GDM1 (cell line): Measurements from ENCODE around the gene NKAIN4.

ENCODE experiments used
- DNase-seq: peaks from one replicate; lab custom pipeline; 2025; lab: John Stamatoyannopoulos, UW

Gene NKAIN4

GRCh38 chr20:63254232-63254605, at the start of gene NKAIN4:
NKAIN4 (minus strand) TSS chr20:63254463; CDS start chr20:63254450, 13 bp downstream.
- DNase-seq = no peak

DNA sequence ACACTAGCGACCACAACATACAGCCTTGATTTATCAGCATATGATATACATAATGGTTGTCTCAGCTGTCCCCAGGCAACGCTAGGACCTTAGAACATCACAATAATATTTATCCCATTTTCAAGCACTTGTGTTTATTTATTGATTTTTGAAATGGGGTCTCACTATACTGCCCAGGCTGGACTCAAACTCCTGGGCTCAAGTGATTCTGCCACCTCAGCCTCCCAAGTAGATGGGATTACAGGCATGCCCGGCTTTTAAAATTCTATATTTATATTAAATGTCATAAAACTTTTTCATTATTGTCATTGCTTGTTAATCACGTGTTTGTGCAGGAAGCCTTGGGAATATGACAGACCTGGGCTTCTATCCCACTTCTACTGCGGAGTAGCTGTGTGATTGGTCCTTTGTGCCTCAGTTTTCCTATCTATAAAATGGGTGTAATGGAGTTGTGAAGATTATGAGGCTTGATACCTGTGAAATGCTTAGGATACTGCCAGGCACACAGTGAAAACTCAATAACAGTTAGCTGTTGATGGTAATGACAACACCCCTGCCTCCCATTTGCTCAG, 48.9 kb upstream of the NKAIN4 start:
- no peak for DNase-seq

- no peak for DNase-seq
Observed at GRCh38 chr20:63301671-63302070, 47.4 kb upstream of the NKAIN4 start.

DNA sequence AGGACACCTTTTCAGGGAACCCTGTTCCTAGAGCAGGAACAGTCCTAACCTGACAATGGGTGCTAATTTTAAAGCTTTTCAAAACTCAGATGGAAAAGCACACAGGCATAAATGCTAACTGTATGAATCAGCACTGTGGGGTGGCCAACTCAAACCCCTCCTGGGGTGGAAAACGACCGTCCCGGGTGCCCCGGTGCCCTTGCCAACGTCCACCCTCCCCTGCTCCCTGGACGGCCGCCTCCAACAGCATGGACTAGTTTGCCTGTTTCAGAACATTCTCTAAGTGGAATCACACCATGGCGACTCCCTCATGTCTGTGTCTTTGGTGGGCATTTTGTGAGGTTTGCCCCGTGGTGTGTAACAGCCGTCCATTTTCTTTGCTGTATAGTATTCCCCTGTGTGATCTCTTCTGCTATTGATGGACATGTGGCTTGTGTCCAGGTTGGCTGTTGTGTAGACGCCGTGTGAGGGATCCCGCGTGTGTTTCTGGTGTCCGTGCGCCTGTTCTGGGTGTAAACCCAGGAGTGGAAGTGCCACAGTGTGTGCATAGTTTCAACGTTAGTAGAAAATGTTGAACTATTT, 44.6 kb upstream of the NKAIN4 start:
- DNase-seq = no peak

DNA sequence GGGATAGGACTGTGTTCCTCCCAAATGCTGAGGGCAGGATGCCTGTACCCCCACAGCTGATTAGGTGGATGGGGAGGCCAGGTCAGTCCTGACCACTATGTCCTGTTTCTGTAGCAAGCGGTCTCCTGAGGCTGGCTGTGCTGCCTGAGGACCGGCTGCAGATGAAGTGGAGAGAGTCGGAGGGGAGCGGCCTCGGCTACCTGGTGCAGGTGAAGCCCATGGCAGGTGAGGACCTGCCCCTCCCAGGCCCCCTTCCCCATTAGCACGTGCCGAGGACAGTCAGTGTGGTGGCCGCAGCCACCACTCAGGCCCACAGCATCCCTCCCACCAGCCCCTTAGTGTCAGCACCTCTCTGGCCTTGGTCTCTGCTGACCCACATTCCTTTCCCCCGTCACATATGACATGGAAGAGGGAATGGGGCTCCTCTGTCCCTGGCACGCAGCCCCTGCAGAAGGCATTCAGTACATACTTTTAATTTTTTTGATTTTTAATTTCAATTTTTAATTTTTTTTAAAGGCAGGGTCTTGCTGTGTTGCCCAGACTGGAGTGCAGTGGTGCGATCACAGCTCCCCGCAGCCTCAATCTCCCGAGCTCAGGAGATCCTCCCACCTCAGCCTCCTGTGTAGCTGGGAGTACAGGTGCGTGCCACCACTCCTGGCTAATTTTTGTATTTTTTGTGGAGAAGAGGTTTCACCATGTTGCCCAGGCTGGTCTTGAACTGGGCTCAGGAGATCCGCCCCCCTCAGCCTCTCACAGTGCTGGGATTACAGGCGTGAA, 43.7 kb upstream of the NKAIN4 start:
- DNase-seq = no peak

- no peak for DNase-seq
Observed at GRCh38 chr20:63297371-63297781, 43.1 kb upstream of the NKAIN4 start.

GRCh38 chr20:63296531-63297299, 42.5 kb upstream of the NKAIN4 start:
- DNase-seq = no peak

- no peak for DNase-seq
Observed at GRCh38 chr20:63295846-63296245, 41.6 kb upstream of the NKAIN4 start.

DNA sequence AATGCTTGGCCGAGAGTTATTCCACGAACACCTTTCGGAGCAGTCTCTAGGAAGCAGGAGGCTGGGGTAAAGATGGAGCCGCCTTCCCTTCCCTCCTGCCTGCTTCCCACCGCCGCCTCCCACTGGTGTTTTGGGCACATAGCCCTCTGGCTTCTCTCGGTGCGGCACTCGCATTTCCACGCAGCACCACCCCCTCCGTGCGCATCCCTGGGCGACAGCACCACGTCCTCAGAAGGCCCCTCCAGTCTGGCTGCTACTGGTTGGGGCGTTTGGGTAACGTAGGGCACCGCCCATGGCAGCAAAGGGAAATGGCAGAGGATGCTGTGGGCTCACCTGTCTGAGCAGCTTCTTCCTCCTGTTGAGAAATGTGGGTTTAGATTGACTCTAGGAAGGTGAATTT, 41.2 kb upstream of the NKAIN4 start:
- no peak for DNase-seq

- DNase-seq = no peak
Observed at GRCh38 chr20:63295018-63295417, 40.8 kb upstream of the NKAIN4 start.

DNA sequence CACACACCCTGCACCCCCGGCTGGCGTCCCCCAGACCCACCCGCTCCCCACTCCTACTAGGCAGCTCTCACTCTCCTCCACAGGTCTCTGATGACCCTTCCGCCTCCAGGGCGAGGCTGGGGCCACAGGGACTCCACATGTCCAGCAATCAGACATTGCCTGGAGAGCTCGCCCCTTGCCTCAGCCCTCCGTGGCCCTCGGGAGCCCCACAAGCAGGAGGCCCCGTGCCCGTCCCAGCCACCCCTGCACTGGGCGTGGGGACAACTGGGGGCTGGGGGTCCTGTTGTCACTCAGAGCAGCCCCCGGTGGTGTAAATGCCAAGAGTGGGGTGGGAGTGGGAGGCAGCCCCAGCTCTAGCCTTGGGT, 40.3 kb upstream of the NKAIN4 start:
- no peak for DNase-seq

DNA sequence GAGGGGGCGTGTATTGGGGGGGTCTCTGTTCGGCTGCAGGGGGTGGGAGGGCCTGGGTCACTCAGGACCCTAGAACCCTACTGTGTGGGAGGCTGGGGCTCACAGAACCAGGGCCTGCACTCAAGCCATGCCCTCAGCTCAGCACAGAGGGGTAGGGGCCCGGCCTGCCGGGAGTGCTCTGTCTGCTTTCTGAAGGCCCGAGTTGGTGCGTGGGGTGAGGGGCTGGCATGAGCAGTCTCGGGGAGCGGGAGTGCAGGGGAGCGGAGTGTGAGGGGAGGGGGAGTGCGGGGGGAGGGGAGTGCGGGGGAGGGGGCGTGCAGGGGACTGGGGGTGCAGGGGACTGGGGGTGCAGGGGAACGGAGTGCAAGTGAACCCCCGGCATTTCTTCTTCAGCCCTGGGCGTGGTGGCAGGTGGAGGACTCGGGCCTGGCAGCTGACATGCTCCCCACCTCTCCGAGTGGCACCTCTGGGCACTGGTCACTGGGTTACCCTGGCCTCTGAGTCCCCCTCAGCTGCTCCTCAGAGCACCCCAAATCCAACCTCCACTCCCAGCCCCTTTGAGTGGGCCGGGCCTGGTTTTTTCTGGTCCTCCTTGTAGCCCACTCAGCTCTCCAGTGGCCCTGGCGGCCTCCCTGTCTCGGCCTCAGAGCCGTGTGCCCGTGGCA, 39.7 kb upstream of the NKAIN4 start:
- no peak for DNase-seq

DNA sequence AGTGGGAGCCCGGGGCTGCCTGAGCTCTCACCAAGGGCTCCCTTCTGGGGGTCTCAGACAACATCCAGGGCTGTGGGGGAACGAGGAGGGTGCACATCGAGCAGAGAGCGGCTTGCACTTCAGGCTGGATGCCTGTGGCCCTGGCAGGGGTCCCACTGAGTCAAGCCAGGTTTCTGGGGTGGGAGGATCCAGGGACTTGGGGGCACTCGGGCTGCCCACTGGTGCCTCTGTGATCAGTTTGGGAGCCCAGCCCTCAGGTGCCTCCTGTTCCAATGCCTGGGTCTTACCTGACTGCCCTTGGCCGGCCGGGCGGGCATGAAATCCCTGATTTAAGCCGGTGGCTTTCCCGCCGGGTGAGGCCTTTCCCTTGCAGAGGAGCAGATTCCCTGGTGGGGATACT, 39.2 kb upstream of the NKAIN4 start:
- DNase-seq = no peak

DNA sequence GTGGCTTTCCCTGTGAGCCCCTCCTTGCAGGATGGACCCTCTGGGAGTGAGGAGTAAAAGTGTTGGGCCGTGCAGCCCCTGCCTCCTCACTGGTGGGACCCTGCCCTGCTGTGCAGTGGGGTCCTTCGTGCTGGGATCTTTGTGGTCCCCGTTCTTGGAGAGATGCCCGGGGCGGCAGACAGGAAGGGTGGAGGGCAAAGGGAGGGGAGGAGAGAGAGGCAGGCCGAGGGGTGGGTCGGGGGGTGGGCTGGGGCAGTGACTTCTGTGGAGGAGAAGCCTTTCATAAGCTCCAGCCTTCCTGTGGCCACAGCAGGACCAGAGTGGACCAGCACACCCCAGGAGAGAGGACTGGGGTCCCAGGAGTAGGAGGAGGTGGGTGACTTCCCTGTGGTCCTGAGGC, 38.6 kb upstream of the NKAIN4 start, which contains the start of gene COL20A1:
TSS of gene COL20A1 (plus strand) at position 283 of the 400 bp plus-strand sequence. CDS start 1,922 bp downstream, outside the sequence.
- no peak for DNase-seq

DNA sequence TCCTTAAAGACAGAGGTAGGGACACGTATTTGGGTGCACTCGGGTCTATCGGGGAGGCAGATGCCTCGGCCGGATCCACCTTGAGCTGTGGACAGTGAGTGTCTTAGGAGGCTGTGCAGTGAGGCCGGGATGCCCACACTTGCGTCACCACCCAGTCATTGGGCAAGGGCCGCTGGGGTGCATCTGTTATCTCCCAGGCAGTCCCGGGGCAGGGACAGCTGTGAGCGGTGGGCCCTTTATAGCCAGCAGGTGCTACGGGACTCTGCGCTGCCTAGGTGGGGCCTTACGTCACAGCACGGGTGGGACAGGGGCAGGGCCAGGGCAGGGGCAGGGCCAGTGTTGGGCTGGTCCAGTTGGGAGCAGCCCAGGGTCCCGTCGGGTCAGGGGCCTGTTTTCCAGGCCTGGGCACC, 38.0 kb upstream of the NKAIN4 start:
- no peak for DNase-seq

DNA sequence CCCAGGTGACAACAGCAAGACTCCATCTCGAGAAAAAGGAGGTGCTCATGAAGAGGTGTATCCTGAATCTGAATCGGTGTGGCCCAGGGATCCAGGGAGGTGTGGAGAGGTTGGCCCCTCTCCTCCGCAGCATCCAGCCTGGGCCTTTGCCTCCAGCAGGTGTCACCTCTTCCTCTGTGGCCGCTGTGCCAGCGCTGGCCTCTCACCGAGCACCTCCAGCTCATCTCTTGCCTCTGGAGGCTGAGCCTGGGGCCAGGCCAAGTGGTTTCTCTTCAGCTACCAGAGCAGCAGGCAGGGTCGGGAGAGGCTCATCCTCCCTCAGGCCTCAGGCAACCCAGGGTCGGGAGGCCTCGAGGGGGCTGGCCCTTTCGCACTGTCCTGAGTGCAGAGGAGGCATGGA, 37.5 kb upstream of the NKAIN4 start:
- DNase-seq = no peak

DNA sequence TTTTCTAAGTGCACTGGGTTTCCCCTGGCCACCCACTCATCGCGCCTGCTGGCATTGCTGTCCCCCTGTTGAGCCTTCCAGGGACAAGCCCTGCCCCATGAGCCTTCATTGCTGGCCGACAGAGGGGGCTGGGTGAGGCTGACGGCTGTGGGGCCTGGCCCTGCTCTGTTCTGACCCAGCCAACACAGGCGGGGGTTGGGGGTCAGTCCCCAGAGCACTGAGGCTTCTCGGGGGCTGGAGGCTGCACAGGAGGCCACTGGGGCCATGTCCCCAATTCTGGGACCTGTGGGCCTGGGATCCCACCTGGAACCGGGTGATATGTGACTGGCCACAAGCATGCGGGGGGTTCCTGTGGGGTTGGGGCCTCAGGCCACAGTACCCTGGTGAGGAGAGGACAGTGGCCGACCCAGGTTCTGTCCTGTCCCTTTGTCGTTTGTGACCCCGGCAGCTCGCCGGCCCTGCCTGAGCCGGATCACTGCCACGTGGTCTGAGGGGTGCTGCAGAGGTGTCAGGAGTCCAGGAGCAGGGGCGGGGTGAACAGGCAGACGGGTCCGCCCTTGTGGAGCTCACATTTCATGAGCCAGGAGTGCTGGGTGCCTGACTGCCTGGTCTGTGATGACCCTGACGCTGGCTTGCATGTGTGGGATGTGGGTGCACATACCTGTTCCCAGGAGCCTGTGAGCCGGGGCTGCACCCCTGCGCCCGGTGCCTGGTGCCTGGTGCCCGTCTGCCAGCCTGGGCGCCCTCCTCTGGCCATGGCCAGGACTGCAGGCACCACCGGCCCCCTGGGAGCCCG, 36.6 kb upstream of the NKAIN4 start:
- DNase-seq = no peak

DNA sequence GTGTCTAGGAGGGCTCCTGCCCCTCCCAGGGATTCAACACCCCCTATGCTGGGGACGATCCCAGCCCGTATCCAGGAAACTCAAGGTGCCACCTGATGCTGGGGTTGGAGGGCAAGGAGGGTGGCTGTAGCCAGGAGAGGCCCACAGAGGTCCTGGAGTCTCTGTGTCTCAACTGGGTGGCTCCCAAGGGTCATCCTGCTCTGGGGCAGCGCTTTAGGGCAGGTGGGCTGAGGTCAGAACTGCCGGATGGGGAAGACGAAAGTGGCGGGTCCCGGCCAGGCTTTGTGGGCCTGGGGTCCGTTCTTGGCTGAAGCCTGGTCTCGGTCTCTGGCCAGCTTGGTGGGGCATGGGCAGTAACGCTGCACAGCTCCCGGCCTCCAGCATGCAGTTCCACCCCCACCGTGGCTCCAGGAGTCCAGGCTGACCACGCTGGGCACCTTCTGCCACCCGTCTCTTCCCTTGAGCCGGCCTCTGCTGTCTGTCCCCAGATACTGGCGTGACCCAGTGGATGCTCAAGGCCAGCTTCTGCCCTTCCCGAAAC, 35.9 kb upstream of the NKAIN4 start:
- DNase-seq = no peak

DNA sequence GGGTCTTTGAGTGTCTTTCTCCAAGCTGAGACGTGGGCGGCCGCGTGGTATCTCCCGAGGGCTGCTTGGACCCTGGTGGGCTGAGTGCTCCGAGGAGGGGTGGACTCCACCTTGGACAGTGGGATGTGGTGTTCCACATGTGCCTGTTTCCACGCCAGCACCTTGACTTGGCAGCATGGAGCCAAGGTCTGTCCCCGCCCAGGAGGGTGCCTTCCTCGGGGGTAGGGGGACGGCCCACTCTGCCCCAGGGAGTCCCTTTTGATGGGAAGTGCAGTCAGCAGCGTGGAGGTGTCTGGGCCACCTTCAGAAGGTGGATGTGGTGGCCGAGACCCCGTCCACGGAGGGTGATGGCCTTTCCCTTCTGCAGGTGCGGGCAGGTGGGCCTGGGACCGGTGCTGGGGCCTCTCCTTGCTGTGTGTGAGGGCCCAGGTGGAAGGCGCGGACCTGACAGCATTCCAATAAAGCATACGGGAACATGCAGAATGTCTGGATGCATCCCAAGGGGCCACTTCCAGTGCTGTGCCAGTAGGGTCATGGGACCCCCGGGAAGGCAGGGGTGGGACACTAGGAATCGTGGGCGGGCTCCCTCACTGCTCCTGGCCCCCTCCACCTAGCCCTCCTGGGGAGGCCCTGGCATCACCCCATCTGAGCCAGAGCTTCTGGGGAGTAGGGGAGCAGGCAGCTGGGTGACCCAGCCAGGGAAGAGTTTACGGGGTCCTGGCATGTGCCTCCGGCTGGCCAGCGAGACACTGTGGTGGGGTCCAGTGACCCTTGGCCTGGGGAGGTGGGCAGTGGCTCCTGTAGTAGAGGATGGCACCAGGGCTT, 35.3 kb upstream of the NKAIN4 start:
- DNase-seq = no peak

DNA sequence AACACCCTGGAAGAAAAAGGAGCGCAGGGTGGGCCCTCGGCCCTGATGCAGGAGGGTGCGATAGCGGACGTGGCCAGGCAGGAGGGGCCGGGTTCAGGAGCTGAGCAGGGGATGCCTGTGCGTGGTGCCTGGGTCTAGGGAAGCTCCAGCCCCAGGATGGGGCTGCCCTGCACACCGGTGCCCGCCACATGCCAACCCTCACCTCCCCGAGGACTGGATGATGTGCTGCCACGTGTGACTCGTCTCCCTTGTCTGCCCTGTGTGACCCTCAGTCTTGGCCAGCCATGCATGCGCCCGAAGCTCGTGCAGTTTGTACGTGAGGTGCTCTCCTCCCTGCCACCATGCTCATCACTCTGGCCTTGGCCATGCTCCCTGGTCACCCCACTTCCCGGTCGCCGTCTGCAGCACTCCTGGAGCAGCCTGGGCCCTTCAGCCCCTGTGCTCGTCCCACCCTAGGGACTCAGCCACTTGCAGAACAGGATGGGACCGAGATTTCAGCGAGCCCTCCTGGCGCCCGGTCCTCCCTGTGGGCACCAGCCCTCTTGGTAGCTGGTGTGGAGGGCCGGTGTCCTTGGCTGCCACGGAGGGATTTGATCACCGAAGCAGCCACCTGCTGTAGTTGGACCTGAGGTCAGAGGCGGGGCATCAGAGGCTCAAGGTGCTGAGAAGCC, 34.5 kb upstream of the NKAIN4 start:
- DNase-seq = no peak
